Left cardiac atrium (tissue), 4 donors: ENCODE results near the gene SERPIND1. TPM values are rescaled to one million over a fixed set of nuclear protein-coding genes. Genes with fewer than 3 reads are reported as not detected.
"Not testable (repeated sequence)": the region's sequence is repeated elsewhere in the genome, so short reads cannot be mapped to it uniquely, and the experiment has no call there.

Experiments
- ATAC-seq, 2 donors: fragments of 200-7000 bp; cut with Tn5 transposase; one replicate each; pipeline ENCODE4 v1.9.1; 2020; ENCODE audit warnings: mild to moderate bottlenecking in 2 of 2, moderate library complexity in 2 of 2
- DNase-seq: peaks from one replicate; pipeline ENCODE4 v3.0.0-alpha.2; 2020
- intact Hi-C, 2 donors: fragments of 100-400 bp; cut with DNase I; formaldehyde crosslinking; loops; one replicate each; pipeline versions ENCODE4 v1.14.1 to v1.15.1; 2022 to 2023
- total RNA-seq, 2 donors: library from RNA; stranded (reverse); fragmentation: NEBNext Ultra II Directional; extraction: Animal tissue kit (Norgen Biotek cat#: 25700); gene quantifications; one replicate each; pipeline ENCODE4 v1.2.1, GENCODE V29; 2021
- donor health status: DM: no; HTN: yes; CAD: no.
- donor health status: DM: no; HTN: yes; CAD: no; lungs with severe emphysema.
- donor health status: DM: yes; HTN: yes; CAD: no.
- donor health status: Dilated cardiomyopathy.

SERPIND1 gene
- total RNA-seq, 2 donors from 2014 or later: 1.4 to 1.7 TPM

- ATAC-seq: peak in 1 of 2 donors; percentile 48
- intact Hi-C loops: loop anchor here in 1 of 2 donors (10.0 kb wide), 1 partner anchor 79 kb away; no protein-coding TSS in a partner anchor
Observed at GRCh38 chr22:20805972-20806471, 32.1 kb downstream of the SERPIND1 start.

DNA sequence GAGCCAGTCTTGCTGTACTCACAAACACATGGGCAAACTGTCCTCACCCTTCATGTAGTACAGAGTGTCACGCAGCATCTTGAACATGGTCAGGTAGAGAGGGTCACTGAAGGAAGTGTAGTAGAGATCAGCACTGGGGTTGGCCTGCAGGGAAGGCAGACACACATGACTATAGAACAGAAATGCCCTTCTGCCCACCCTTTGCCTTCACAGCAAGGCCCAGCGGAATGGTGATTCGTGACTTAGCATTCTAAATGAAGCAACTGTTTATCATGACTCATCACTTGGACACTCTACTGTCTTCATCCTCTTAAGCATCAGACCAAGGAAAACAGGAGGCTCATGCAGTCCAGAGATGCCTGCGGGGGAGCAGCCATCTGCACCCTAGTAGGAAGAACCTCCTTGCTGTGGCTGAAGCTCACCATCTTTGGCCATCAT is 33.4 kb downstream of the SERPIND1 start:
- intact Hi-C loops: loop anchor here in 1 of 2 donors (10.0 kb wide), 1 partner anchor 77 kb away; no protein-coding TSS in a partner anchor
- DNase-seq: no peak
- ATAC-seq: peak in 1 of 2 donors; percentile 82

More at GRCh38 chr22:20805972-20806471, 32.1 kb downstream of the SERPIND1 start:
- DNase-seq: no peak

- DNase-seq (no peak), ATAC-seq (no peak)
- intact Hi-C loops: loop anchor here in 1 of 2 donors (10.0 kb wide), 1 partner anchor 76 kb away; no protein-coding TSS in a partner anchor
Observed at GRCh38 chr22:20808844-20809243, 34.9 kb downstream of the SERPIND1 start.

DNA sequence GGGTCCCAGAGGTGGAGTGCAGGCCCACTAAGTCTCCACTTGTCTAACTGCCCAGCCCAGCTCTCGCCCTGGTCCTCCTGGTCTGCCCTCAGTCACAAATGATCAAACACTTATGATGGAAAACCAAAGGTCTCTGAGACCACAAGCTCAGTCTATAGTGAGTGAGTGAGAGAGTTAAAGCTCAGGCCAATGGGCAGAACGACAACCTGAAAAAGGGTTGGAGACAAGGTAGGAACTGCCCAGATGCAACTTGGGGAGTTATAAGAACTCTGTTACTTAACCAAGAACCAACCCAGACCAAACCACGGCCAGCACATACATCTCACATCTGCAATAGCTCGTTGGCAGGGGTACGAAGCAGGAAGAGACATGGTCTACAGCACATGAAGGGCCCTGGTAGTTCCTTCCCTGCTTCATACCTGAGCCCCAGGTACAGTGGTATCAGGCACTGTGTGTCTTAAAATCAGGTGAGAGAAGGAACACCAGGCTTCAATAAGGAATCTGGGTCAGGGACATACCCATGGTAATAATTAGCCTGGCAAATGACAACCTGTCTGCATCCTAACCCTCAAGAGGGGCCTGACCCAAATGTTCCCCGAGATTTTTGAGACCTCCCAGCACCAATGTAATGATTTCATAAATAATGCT is 35.7 kb downstream of the SERPIND1 start:
- ATAC-seq: no peak
- intact Hi-C loops: loop anchor here in 1 of 2 donors (10.0 kb wide), 1 partner anchor 75 kb away; no protein-coding TSS in a partner anchor

GRCh38 chr22:20810645-20811044 is 36.7 kb downstream of the SERPIND1 start:
- no peak for DNase-seq
- no peak for ATAC-seq
- intact Hi-C loops: no loop called here

More for the DNA sequence above, 35.7 kb downstream of the SERPIND1 start:
- no peak for DNase-seq

DNA sequence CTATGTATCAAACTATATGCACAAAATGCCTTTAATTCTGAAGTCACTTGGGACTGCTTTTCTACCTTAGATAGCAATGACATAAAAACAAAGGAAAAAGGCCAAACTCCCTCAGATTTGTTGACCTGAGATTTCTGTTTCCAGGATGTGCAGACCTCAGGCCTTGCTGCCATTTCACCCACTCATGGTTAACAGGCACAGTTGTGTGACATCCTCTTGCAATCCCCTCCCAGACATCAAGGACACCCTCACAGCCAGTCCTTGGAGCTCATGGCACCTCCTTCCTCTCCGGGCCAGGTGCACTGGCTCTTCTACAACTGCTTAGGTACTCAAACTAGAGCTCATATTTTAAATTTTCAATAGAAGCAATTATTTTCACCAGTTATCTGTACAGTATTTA is 37.3 kb downstream of the SERPIND1 start:
- no peak for ATAC-seq
- no peak for DNase-seq
- intact Hi-C loops: no loop called here

- no peak for DNase-seq
- no peak for ATAC-seq
- intact Hi-C loops: no loop called here
Observed at GRCh38 chr22:20811971-20812660, 38.2 kb downstream of the SERPIND1 start.

DNA sequence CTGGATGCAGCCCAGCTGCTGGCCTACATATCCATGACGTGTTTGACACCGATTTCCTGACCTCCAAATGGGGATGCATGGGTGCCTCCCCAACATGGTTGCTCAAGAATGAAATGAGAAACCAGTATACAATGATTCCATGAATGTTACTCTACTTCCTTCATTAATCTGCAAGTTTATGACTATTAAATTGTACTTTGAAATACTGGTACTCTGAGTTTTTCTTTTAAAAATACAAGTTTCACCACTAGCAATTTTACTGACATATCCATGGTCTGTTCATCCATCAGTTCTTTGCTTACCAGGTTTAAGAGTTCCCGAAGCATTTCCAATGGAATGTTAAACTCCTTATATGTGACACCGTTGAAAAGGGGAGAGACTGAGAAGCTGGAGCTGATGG is 39.1 kb downstream of the SERPIND1 start:
- ATAC-seq (no peak), DNase-seq (no peak)
- intact Hi-C loops: no loop called here

DNA sequence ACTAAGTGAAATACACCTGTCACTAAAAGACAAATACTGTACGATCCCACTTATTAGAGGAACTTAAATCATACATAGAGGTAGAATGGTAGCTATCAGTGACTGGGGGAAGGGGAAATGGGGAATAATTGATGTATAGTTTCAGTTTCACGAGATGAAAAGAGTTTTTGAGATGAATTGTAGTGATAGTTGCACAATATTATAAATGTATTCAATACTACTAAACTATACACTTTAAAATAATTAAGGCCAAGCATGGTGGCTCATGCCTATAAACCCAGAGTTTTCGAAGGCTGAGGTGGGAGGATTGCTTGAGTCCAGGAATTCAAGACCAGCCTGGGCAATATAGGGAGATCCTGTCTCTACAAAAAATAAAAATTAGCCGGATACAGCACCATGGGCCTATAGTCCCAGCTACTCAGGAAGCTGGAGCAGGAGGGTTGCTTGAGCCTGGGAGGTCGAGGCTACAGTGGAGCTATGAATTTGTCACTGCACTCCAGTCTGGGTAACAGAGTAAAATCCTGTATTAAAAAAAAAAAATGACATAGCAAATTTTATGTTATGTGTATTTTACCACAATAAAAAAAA is 40.4 kb downstream of the SERPIND1 start:
- no peak for ATAC-seq
- intact Hi-C loops: no loop called here

DNA sequence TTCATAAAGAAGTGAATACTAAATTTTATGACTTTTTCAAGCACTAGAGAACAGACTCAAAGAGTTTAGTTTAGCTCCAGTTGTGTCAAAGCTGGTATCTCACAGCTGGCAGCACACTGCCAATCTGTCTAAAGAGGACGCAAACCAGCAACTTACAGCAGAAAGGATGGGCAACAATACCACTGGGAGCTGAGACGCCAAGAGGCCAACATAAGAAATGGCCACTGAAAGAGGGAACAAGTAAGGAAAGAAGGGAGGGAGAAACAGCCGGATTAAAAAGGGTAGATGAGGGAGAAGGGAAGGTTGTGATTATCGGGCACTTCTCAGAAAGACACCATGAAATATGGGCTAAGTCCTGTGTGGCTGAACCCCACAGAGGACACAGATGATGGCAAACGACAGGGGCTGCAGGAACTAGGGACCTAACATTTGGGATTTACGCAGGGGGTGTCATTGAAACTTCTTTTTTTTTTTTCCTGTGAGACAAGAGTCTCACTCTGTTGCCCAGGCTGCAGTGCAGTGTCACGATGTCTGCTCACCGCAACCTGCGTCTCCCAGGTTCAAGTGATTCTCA is 41.7 kb downstream of the SERPIND1 start:
- ATAC-seq (no peak), DNase-seq (no peak)
- intact Hi-C loops: no loop called here

More for the DNA sequence above, 40.4 kb downstream of the SERPIND1 start:
- DNase-seq: no peak

GRCh38 chr22:20816559-20816958 is 42.6 kb downstream of the SERPIND1 start:
- intact Hi-C loops: no loop called here
- ATAC-seq: no peak
- DNase-seq: no peak

GRCh38 chr22:20818471-20818870 is 44.6 kb downstream of the SERPIND1 start:
- DNase-seq: no peak
- ATAC-seq: no peak
- intact Hi-C loops: no loop called here

DNA sequence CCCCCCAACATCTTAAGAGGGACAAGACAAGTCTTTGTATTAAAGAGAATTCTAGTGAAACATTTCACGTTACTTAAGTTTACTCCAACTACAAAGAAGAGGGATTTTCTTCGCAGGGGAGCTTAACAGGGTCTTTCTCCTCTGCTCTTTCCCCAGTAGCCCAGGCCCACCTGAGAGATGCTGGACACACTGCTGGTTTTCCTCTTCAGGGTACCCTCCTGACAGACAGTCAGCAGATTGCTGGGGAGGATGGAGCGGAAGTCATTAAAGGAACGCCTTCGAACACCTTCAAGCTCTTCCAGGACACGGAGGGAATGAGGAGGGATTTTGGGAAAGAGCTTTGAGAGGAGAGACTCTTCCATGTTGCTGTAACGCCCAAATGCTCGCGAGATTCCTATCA is 45.6 kb downstream of the SERPIND1 start:
- no peak for ATAC-seq
- intact Hi-C loops: no loop called here
- no peak for DNase-seq

DNA sequence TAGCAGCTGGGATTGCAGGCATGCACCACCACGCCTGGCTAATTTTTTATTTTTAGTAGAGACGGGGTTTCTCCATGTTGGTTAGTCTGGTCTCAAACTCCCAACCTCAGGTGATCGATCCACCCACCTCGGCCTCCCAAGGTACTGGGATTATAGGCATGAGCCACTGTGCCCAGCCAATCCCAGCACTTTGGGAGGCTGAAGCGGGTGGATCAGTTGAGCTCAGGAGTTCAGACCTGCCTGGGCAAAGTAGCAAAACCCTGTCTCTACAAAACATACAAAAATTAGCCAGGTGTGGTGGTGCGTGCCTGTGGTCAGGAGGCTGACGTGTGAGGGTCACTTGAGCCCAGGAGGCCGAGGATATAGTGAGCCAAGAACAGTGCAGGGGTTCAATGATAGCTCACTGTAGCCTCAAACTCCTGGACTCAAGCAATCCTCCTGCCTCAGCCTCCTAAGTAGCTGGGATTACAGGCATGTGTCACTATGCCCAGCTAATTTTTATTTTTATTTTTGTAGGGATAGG is 47.9 kb downstream of the SERPIND1 start:
- intact Hi-C loops: loop anchor here in 1 of 2 donors (10.0 kb wide), 1 partner anchor 57 kb away; no protein-coding TSS in a partner anchor
- ATAC-seq, DNase-seq: not testable (repeated sequence)

- intact Hi-C loops: loop anchor here in 1 of 2 donors (10.0 kb wide), 1 partner anchor 57 kb away; no protein-coding TSS in a partner anchor
- DNase-seq: no peak
- ATAC-seq: no peak
Observed at GRCh38 chr22:20822240-20822639, 48.3 kb downstream of the SERPIND1 start.

DNA sequence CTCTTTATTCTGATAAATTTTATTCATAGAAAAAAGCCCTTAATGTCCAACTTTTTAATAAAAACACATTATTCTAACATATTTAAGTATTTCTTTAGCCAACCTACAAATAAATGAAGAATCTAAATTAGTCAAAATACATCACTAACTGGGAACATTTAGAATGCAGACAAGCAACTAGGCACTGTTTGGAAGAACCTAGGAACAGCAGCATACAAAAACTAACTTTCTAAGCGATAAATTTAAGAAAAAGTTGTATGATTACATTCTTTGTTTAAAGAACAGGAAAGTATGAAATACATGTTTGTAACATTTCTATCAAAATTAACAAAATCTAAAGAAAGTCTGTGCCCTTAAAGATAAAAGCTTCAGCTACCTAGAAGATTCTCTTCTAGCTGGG is 49.4 kb downstream of the SERPIND1 start:
- ATAC-seq: no peak
- intact Hi-C loops: loop anchor here in 1 of 2 donors (10.0 kb wide), 1 partner anchor 58 kb away; no protein-coding TSS in a partner anchor
- DNase-seq: no peak

GRCh38 chr22:20825216-20825615 is 51.3 kb downstream of the SERPIND1 start:
- not testable (repeated sequence) for DNase-seq, ATAC-seq
- intact Hi-C loops: loop anchor here in 1 of 2 donors (10.0 kb wide), 1 partner anchor 60 kb away; no protein-coding TSS in a partner anchor

GRCh38 chr22:20825624-20826023 is 51.7 kb downstream of the SERPIND1 start:
- DNase-seq: no peak
- intact Hi-C loops: loop anchor here in 1 of 2 donors (10.0 kb wide), 1 partner anchor 61 kb away; no protein-coding TSS in a partner anchor
- ATAC-seq: no peak
